ENCODE data around the gene MTARC1. TPM values are rescaled to one million over a fixed set of nuclear protein-coding genes. Genes with fewer than 3 reads are reported as not detected.

Gene MTARC1
- total RNA-seq, 3 donors from 2014 or later, result 22.7 to 47.2 (median 34.7) TPM

DNA sequence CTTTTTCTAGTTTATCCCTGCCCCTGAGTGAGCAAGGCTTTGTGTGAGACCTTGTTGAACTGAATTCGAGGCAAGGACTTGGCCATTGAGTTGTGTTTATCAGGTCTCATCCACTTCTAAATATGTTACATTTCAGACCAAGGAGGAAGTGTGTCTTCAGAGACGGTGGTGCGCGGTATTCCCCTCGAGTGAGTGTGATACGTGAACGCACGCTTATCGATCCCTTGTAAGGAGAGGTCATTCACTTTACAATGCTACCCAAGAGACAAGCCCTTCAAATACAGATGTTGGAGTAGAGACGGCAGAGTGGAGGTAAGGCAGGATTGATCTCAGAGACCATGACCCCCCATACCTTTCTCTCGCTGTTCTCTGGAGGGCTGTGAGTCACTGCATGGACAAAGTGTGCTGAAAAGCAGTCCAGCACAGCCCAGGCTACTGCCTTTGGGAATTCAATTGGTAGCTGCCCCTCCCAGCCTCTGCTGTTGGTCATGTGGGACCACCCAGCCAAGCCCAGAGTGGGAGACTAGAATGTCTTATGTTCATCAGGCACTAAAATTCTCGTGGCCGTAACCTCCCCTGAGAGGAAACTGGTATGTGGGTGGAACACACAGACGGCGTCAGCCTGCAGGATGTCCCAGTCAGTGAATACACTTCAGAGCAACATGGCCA lies 16.3 kb upstream of the MTARC1 start:
- intact Hi-C loops (cut with DNase I, micrococcal nuclease), result no loop called here
- H3K4me3 ChIP-seq, result no peak overlapping the region
- no peaks in the 10 kb centered on the region for H3K4me1 ChIP-seq (ENCODE audit: low read depth)
- TF ChIP-seq, protein P1, sequence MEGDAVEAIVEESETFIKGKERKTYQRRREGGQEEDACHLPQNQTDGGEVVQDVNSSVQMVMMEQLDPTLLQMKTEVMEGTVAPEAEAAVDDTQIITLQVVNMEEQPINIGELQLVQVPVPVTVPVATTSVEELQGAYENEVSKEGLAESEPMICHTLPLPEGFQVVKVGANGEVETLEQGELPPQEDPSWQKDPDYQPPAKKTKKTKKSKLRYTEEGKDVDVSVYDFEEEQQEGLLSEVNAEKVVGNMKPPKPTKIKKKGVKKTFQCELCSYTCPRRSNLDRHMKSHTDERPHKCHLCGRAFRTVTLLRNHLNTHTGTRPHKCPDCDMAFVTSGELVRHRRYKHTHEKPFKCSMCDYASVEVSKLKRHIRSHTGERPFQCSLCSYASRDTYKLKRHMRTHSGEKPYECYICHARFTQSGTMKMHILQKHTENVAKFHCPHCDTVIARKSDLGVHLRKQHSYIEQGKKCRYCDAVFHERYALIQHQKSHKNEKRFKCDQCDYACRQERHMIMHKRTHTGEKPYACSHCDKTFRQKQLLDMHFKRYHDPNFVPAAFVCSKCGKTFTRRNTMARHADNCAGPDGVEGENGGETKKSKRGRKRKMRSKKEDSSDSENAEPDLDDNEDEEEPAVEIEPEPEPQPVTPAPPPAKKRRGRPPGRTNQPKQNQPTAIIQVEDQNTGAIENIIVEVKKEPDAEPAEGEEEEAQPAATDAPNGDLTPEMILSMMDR (IDR thresholded peaks at IDR 0.05), result no peak
- H3K36me3 ChIP-seq (ENCODE audit: low read depth), result no peaks in the 10 kb centered on the region
- H3K9me3 ChIP-seq, result no peaks in the 10 kb centered on the region
- ATAC-seq, result peak; percentile 35
- no peak for DNase-seq

DNA sequence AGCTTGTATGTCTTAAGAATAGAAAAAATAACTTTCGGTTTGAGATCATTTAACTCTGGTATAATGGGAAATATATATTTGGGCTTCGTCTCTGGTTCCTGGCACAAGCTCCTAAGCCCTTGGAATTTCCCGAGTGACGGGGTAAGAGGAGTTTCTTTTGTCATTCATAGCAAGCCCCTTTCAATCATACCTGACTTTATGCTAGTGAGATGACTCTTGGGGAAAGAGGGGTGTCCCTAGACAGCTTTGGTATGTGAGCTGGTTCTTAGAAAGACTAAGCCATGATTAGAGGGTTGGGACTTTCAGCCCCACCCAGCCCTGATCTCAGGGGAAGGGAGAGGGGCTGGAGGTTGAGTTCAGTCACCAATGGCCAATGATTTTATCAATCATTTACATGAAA lies 13.9 kb upstream of the MTARC1 start:
- no peaks in the 10 kb centered on the region for H3K4me1 ChIP-seq (ENCODE audit: low read depth)
- H3K4me3 ChIP-seq, result no peak overlapping the region
- no peak for ATAC-seq
- no peaks in the 10 kb centered on the region for H3K9me3 ChIP-seq
- no peaks in the 10 kb centered on the region for H3K36me3 ChIP-seq (ENCODE audit: low read depth)
- intact Hi-C loops (cut with DNase I, micrococcal nuclease), result no loop called here
- no peak for DNase-seq
- TF ChIP-seq, protein P1 (IDR thresholded peaks at IDR 0.05), result no peak

DNA sequence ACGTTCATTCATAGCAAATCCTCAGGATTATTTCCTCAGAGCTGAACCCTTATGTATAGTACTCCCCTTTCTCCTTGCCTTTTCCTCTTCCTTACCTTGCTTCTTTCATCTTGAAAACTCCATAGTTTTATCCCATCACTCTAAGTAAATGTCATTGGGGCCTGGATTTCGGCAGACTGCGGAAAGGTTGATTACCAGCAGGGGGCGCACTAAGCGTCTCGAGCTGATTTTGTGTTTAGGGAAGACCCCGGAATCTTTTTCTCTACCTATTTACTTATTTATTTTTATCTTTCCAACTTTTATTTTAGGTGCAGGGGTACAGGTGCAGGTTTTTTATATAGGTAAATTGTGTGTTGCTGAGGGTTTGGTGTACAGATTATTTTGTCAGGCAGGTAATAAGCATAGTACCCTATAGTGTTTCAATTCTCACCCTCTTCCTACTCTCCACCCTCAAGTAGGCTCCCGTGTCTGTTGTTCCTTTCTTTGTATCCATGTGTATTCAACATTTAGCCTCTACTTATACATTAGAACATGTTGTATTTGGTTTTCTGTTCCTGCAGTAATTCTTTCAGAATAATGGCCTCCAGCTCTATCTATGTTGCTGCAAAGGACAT lies 11.4 kb upstream of the MTARC1 start:
- H3K9me3 ChIP-seq, result no peaks in the 10 kb centered on the region
- TF ChIP-seq, protein P1 (IDR thresholded peaks at IDR 0.05), result peak; percentile 50
- no peaks in the 10 kb centered on the region for H3K36me3 ChIP-seq (ENCODE audit: low read depth)
- H3K4me3 ChIP-seq, result no peak overlapping the region
- ATAC-seq, result no peak
- intact Hi-C loops (cut with DNase I, micrococcal nuclease), result loop anchor here (5.0 kb wide), 1 partner anchor 83 kb away; the partner anchor contains the start of gene C1orf115 (in 2 of the 2)
- DNase-seq, result peak in 2 of 3 donors; percentile 63 to 73
- no peaks in the 10 kb centered on the region for H3K4me1 ChIP-seq (ENCODE audit: low read depth)

DNA sequence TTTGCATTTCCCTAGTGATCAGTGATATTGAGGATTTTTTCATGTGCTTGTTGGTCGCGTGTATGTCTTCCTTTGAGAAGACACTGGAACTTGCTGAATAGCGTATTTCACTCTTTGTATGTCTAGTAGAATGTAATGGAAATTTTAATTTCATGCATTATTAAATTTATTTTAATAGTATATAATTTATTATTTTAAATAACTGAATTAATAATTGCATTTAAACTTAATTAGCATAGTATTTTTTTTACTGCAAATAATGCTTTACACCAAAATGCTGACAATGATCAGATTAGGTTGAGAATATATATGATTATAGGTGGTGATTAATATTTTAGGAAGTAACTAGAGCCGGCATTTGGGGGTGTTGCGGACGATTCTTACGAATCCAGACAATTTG lies 10.5 kb upstream of the MTARC1 start:
- H3K9me3 ChIP-seq, result no peaks in the 10 kb centered on the region

DNA sequence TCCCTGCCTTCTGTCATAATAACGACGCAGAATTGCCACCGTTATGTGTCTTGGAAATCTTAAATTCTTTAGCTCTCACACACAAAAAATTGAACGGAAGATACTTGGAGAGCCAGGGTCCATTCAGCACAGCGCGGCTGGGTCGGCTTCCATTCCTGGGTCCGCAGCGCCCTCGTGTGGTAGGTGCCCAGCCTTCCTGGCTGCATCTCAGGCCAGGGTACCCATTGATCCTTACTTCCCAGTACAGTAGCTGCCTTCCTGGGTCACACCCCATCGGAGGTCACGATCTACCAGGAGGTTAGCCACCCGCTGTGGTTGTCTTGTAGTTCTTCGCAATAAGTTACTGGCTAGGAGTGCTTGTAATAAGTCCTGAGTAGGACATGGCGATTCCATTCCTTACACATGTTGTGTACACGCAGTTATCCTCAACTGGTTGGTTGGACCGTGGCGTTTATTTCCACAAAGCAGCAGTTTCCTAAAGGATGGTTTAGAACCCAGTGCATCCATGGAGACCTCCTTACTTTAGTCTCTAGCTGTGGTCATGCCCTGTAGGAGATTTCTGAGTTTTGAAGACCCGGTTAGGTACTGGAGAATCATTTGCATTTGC lies 9.9 kb upstream of the MTARC1 start:
- Histone ChIP-seq H3K36me3 (ENCODE audit: low read depth) (no peaks in the 10 kb centered on the region), H3K4me1 (ENCODE audit: low read depth) (no peaks in the 10 kb centered on the region), H3K9me3 (no peaks in the 10 kb centered on the region), H3K4me3 (no peak overlapping the region)
- TF ChIP-seq, protein P1 (IDR thresholded peaks at IDR 0.05), result peak; percentile 83
- intact Hi-C loops (cut with DNase I, micrococcal nuclease), result loop anchor here (5.0 kb wide), 1 partner anchor 85 kb away; the partner anchor contains the start of gene C1orf115 (in 2 of the 2)
- ATAC-seq (peak; percentile 100), DNase-seq (peak; percentile 82 to 93 (median 91))

More for the DNA sequence above, 10.5 kb upstream of the MTARC1 start:
- DNase-seq (no peak), ATAC-seq (no peak)
- Histone ChIP-seq H3K4me1 (ENCODE audit: low read depth) (no peaks in the 10 kb centered on the region), H3K36me3 (ENCODE audit: low read depth) (no peaks in the 10 kb centered on the region), H3K4me3 (no peak overlapping the region)
- intact Hi-C loops (cut with DNase I, micrococcal nuclease), result loop anchor here (5.0 kb wide), 1 partner anchor 84 kb away; the partner anchor contains the start of gene C1orf115 (in 2 of the 2)
- TF ChIP-seq, protein P1 (IDR thresholded peaks at IDR 0.05), result no peak

All from mucosa of descending colon (tissue), 3 donors.